Uterus (tissue), 2 donors: ENCODE results near the gene CRELD1.

ENCODE experiments used
- POLR2A ChIP-seq, 2 donors: fragments of 450-650 bp; IDR thresholded peaks; one replicate each; pipeline ENCODE4 v1.6.1; 2016; ENCODE audit warnings: antibody characterized with exemption in 2 of 2, mild to moderate bottlenecking in 1 of 2, moderate library complexity in 1 of 2
- TF ChIP-seq, protein P1 (sequence below), 4 experiments: fragments of 200-600 bp in 2 of 4; fragments of 450-650 bp in 2 of 4; sonication (generic) in 2 of 4; IDR thresholded peaks; one replicate each; pipeline ENCODE4 v1.5.1; 2016 to 2019; ENCODE audit warnings: antibody characterized with exemption in 4 of 4, mild to moderate bottlenecking in 2 of 4, moderate library complexity in 1 of 4

DNA sequence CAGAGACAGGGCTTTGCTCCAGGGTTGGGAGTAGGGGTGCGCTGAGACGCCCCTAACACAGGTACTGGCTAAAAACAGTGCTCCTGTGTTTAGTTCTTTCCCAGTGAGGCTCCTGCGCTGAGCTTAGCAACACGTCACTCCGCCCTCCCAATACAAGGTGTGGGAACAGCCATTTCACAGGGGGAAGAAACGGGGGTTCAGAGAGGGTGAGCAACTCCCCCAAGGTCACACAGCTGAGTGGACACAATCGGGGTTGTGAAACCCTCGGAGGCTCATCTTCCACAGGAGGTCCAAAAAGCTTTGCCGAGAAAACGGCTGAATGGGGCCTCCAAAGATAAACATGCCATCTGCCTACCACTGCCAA, 17.9 kb downstream of the CRELD1 start:
- TF ChIP-seq, protein P1, sequence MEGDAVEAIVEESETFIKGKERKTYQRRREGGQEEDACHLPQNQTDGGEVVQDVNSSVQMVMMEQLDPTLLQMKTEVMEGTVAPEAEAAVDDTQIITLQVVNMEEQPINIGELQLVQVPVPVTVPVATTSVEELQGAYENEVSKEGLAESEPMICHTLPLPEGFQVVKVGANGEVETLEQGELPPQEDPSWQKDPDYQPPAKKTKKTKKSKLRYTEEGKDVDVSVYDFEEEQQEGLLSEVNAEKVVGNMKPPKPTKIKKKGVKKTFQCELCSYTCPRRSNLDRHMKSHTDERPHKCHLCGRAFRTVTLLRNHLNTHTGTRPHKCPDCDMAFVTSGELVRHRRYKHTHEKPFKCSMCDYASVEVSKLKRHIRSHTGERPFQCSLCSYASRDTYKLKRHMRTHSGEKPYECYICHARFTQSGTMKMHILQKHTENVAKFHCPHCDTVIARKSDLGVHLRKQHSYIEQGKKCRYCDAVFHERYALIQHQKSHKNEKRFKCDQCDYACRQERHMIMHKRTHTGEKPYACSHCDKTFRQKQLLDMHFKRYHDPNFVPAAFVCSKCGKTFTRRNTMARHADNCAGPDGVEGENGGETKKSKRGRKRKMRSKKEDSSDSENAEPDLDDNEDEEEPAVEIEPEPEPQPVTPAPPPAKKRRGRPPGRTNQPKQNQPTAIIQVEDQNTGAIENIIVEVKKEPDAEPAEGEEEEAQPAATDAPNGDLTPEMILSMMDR (IDR thresholded peaks at IDR 0.05) = no peak
- TF ChIP-seq POLR2A (IDR thresholded peaks at IDR 0.05) = no peak
